GM23338 (cell line): ENCODE data around the gene PBXIP1. TPM values are rescaled to one million over a fixed set of nuclear protein-coding genes. Genes with fewer than 3 reads are reported as not detected.

Source experiments
- ATAC-seq: fragments of 200-7000 bp; cut with Tn5 transposase; 3 replicates; pipeline ENCODE4 v1.9.1; 2020
- DNase-seq: peaks from one replicate; pipeline ENCODE4 v3.0.0-alpha.2; 2015; ENCODE audit warnings: low spot score
- H2AFZ ChIP-seq: fragments of 200-600 bp; sonication (generic); 2 replicates; pipeline ENCODE4 v1.8.0; 2016; ENCODE audit warnings: antibody characterized with exemption, mild to moderate bottlenecking, moderate library complexity
- H3F3A ChIP-seq: fragments of 200-600 bp; sonication (generic); replicated peaks from 2 replicates; pipeline ENCODE4 v1.8.0; 2017; ENCODE audit warnings: antibody characterized with exemption, mixed run types, low read depth
- H3K27ac ChIP-seq: fragments of 200-600 bp; sonication (generic); 2 replicates; pipeline ENCODE4 v1.6.1; 2016; ENCODE audit warnings: low read depth
- H3K27me3 ChIP-seq: fragments of 200-600 bp; sonication (generic); 2 replicates; pipeline ENCODE4 v1.8.0; 2016; ENCODE audit warnings: mild to moderate bottlenecking, mixed run types, moderate library complexity; ENCODE audit not compliant: insufficient read depth
- H3K36me3 ChIP-seq: fragments of 200-600 bp; sonication (generic); 2 replicates; pipeline ENCODE4 v1.8.0; 2016; ENCODE audit warnings: mild to moderate bottlenecking; ENCODE audit not compliant: insufficient read depth
- H3K4me1 ChIP-seq: fragments of 200-600 bp; sonication (generic); 2 replicates; pipeline ENCODE4 v1.8.0; 2016; ENCODE audit warnings: mild to moderate bottlenecking, moderate library complexity; ENCODE audit not compliant: insufficient read depth
- H3K4me2 ChIP-seq: fragments of 200-600 bp; sonication (generic); 2 replicates; pipeline ENCODE4 v1.7.1; 2017; ENCODE audit warnings: mixed run types
- H3K4me3 ChIP-seq: fragments of 200-600 bp; sonication (generic); 2 replicates; pipeline ENCODE4 v1.6.1; 2016; ENCODE audit warnings: mixed run types
- H3K79me2 ChIP-seq: fragments of 200-600 bp; sonication (generic); replicated peaks from 2 replicates; pipeline ENCODE4 v1.8.0; 2017; ENCODE audit warnings: mild to moderate bottlenecking; ENCODE audit not compliant: insufficient read depth
- H3K9me2 ChIP-seq: fragments of 200-600 bp; sonication (generic); 2 replicates; pipeline ENCODE4 v1.8.0; 2017; ENCODE audit not compliant: insufficient read depth
- H4K20me1 ChIP-seq: fragments of 200-600 bp; sonication (generic); replicated peaks from 2 replicates; pipeline ENCODE4 v1.8.0; 2017; ENCODE audit warnings: mild to moderate bottlenecking; ENCODE audit not compliant: insufficient read depth
- H3K27ac Mint-ChIP-seq: 2 replicates; pipeline ENCODE4 v1.8.0; 2020; ENCODE audit warnings: inconsistent platforms, mild to moderate bottlenecking, moderate library complexity, mixed read lengths
- H3K27me3 Mint-ChIP-seq: 3 replicates; pipeline ENCODE4 v1.8.0; 2022; ENCODE audit warnings: low read depth, mild to moderate bottlenecking, moderate library complexity, mixed read lengths, inconsistent platforms; ENCODE audit not compliant: insufficient read depth, poor library complexity
- H3K36me3 Mint-ChIP-seq: 3 replicates; pipeline ENCODE4 v1.8.0; 2021; ENCODE audit warnings: low read depth, mild to moderate bottlenecking, inconsistent platforms, moderate library complexity, mixed read lengths
- H3K4me1 Mint-ChIP-seq: 3 replicates; pipeline ENCODE4 v1.8.0; 2020; ENCODE audit warnings: mild to moderate bottlenecking, inconsistent platforms, mixed read lengths
- H3K4me3 Mint-ChIP-seq: 3 replicates; pipeline ENCODE4 v1.8.0; 2021; ENCODE audit warnings: moderate library complexity, mild to moderate bottlenecking, inconsistent platforms, mixed read lengths
- H3K9me3 Mint-ChIP-seq: 3 replicates; pipeline ENCODE4 v1.8.0; 2020; ENCODE audit warnings: moderate library complexity, mild to moderate bottlenecking, inconsistent platforms, mixed read lengths
- CREB1 ChIP-seq: fragments of 250-450 bp; sonication (Bioruptor Pico); IDR thresholded peaks from 2 replicates; pipeline ENCODE4 v1.5.0; 2020; ENCODE audit warnings: low read depth, mild to moderate bottlenecking, moderate library complexity
- CTCF ChIP-seq, 2 experiments: fragments of 200-600 bp in 1 of 2; sonication (generic) in 1 of 2; conservative IDR thresholded peaks; 2 replicates each; pipeline versions ENCODE4 v1.5.1 to v1.6.1; 2016 to 2017; ENCODE audit warnings: antibody characterized with exemption in 2 of 2, low read depth in 2 of 2, mild to moderate bottlenecking in 2 of 2, moderate library complexity in 1 of 2
- POLR2AphosphoS5 ChIP-seq: IDR thresholded peaks from 2 replicates; pipeline ENCODE4 v1.6.1; 2016; ENCODE audit warnings: antibody characterized with exemption, low read depth
- ZNF462 ChIP-seq: fragments of 250-450 bp; sonication (Bioruptor Pico); IDR thresholded peaks from 2 replicates; pipeline ENCODE4 v1.5.0; 2020; ENCODE audit warnings: mild to moderate bottlenecking, moderate library complexity
- polyA plus RNA-seq: library from polyadenylated mRNA; unstranded; fragments of >200 nt; fragmentation: Nextera tagmentation; extraction: Ambion mirVana; gene quantifications from 2 replicates; pipeline ENCODE4 v1.2.1, GENCODE V29; 2016
- total RNA-seq: library from RNA; depleted of rRNA; stranded (reverse); fragments of >200 nt; shearing (Covaris generic); gene quantifications from 2 replicates; pipeline ENCODE4 v1.2.3, GENCODE V29; 2014
- TF ChIP-seq, protein P1 (sequence below): IDR thresholded peaks from 2 replicates; pipeline ENCODE4 v1.6.1; 2016; ENCODE audit warnings: antibody characterized with exemption

PBXIP1 gene
- total and polyA plus RNA-seq, 2 experiments from 2014 or later = 7.0 to 31.8 TPM

GRCh38 chr1:154962156-154962749, 6.4 kb upstream of the PBXIP1 start (continued):
- TF ChIP-seq ZNF462 (CRISPR knock-in tag) = no peak

DNA sequence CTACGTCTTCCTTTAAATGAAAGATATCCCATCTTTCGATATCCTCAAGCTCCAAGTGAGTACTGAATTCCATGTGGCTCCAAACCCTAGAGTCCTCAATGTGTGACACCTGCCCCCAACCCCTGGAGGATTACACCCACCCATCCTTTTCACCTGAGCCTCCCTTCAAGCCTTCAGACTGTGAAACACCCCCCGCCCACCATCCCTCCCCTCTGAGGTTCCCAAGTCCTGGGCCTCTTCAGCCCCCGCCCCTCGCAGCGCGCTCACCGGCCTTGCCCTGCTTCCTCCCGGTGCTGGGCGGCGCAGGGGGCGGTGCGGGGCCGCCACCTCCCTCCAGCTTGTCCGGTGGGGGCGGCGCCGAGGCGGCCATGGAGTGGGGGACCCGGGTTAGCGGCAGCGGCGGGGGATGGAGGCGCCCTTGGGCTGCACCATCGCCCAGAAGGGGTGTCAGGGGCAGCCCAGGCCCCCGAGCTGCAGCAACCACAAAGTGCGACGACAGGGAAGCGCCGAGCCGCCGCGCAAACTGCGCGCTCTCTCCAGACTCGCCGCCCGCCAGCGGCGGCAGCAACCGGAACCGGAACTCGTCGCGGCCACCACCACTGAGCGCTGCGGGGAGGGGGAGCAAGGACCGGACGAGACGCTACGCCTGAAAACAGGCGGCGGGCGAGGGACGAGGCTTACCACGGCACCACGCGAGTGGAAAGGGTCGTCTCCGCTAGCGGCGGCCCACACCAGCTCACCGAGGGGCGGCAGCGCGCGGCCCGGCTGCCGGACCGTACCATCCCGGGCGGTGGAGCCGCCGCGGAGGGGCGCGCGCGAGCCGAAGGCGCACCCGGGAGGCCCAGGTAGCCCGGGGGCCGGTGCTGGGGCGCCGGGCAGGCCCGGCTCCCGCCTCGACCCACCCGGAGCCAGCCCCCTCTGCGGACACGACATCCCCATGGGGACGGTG, 5.6 kb upstream of the PBXIP1 start, which contains the start of gene PYGO2:
PYGO2 (minus strand) TSS at position 576 of the 949 bp plus-strand sequence; CDS start at position 370, 206 bp downstream.
- peaks cover 30% of the 10 kb centered on the region for H4K20me1 ChIP-seq
- H3K4me1 Mint-ChIP-seq = peaks cover 45% of the 10 kb centered on the region
- peaks cover 43% of the 10 kb centered on the region for H3K4me1 ChIP-seq
- no peaks in the 10 kb centered on the region for H3K27me3 ChIP-seq
- ATAC-seq = peak; percentile 79
- H3K27ac ChIP-seq = peak within 1 kb of the TSS; percentile 97
- no peaks in the 10 kb centered on the region for H3K9me2 ChIP-seq
- H3K4me3 Mint-ChIP-seq = peak within 1 kb of the TSS; percentile 94
- TF ChIP-seq CREB1 (CRISPR knock-in tag) = peak; percentile 54
- TF ChIP-seq, protein P1, sequence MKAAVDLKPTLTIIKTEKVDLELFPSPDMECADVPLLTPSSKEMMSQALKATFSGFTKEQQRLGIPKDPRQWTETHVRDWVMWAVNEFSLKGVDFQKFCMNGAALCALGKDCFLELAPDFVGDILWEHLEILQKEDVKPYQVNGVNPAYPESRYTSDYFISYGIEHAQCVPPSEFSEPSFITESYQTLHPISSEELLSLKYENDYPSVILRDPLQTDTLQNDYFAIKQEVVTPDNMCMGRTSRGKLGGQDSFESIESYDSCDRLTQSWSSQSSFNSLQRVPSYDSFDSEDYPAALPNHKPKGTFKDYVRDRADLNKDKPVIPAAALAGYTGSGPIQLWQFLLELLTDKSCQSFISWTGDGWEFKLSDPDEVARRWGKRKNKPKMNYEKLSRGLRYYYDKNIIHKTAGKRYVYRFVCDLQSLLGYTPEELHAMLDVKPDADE = no peak
- TF ChIP-seq POLR2AphosphoS5 = peak; percentile 77
- peak; percentile 32 to 52 for TF ChIP-seq CTCF (conservative IDR thresholded peaks at IDR 0.05; ENCODE audit: low read depth in 2 of 2)
- H3K79me2 ChIP-seq = peaks cover 13% of the 10 kb centered on the region
- peak; percentile 89 for DNase-seq
- peak within 1 kb of the TSS; percentile 92 for H3K4me3 ChIP-seq
- peak within 1 kb of the TSS; percentile 91 for H3K4me2 ChIP-seq
- H3K36me3 Mint-ChIP-seq = peaks cover 65% of the 10 kb centered on the region
- peak within 1 kb of the TSS; percentile 90 for H3K27ac Mint-ChIP-seq
- no peaks in the 10 kb centered on the region for H3K9me3 Mint-ChIP-seq
- 0 out of 2 replicates have a peak within 1 kb of the TSS, but pooled peaks have one; percentile 43 for H2AFZ ChIP-seq
- peaks cover 15% of the 10 kb centered on the region for H3K27me3 Mint-ChIP-seq
- H3K36me3 ChIP-seq = peaks cover 24% of the 10 kb centered on the region
- peaks cover 49% of the 10 kb centered on the region for H3F3A ChIP-seq
